SK-N-SH (cell line): ENCODE results near the gene UNC50. TPM values are rescaled to one million over a fixed set of nuclear protein-coding genes. Genes with fewer than 3 reads are reported as not detected.

Experiments
- CTCF ChIA-PET: fragments of 300-600, 350-600 bp; formaldehyde crosslinking; extraction: SDS; loops from one replicate; lab custom pipeline; 2021; lab: Yijun Ruan, JAX
- POLR2A ChIA-PET: fragments of 350-600 bp; sonication (Branson Sonifier 250); formaldehyde crosslinking; extraction: SDS; loops from one replicate; lab custom pipeline; 2020; ENCODE audit warnings: antibody characterized with exemption, inconsistent platforms; lab: Yijun Ruan, JAX
- DNase-seq: peaks from one replicate; pipeline ENCODE4 v3.0.0; 2012
- H2AFZ ChIP-seq: fragments of 200-600 bp; sonication (generic); 2 replicates; pipeline ENCODE4 v1.8.1; 2016; ENCODE audit warnings: antibody characterized with exemption, mild to moderate bottlenecking, low read depth
- H3F3A ChIP-seq: fragments of 200-600 bp; sonication (generic); replicated peaks from 2 replicates; pipeline ENCODE3; 2016; ENCODE audit warnings: antibody characterized with exemption, mild to moderate bottlenecking; ENCODE audit not compliant: insufficient read depth
- H3K27ac ChIP-seq, 2 experiments: fragments of 200-500 bp in 1 of 2; fragments of 200-600 bp in 1 of 2; sonication (Bioruptor generic) in 1 of 2; sonication (generic), shearing (Covaris generic) in 1 of 2; 2 replicates each; pipeline versions ENCODE4 v1.5.1 to v1.6.1; 2014 to 2016; ENCODE audit warnings: low read depth in 2 of 2, inconsistent platforms in 1 of 2, low read length in 1 of 2, mild to moderate bottlenecking in 1 of 2, mixed read lengths in 1 of 2
- H3K27me3 ChIP-seq: fragments of 200-600 bp; sonication (generic), shearing (Covaris generic); 2 replicates; pipeline ENCODE4 v1.6.1; 2016; ENCODE audit warnings: mixed run types; ENCODE audit not compliant: insufficient read depth
- H3K36me3 ChIP-seq, 2 experiments: fragments of 200-500 bp in 1 of 2; fragments of 200-600 bp in 1 of 2; sonication (Bioruptor generic) in 1 of 2; sonication (generic) in 1 of 2; replicated peaks in 1 of 2; 2 replicates each; pipeline versions ENCODE3 to v1.5.1; 2014 to 2016; ENCODE audit warnings: low read length in 1 of 2, mild to moderate bottlenecking in 1 of 2; ENCODE audit not compliant: insufficient read depth in 2 of 2, control insufficient read depth in 1 of 2
- H3K4me1 ChIP-seq, 2 experiments: fragments of 200-500 bp in 1 of 2; fragments of 200-600 bp in 1 of 2; sonication (Bioruptor generic) in 1 of 2; sonication (generic), shearing (Covaris generic) in 1 of 2; 2 replicates each; pipeline versions ENCODE4 v1.5.1 to v1.6.1; 2014 to 2016; ENCODE audit warnings: low read depth in 1 of 2, low read length in 1 of 2, mixed run types in 1 of 2; ENCODE audit not compliant: insufficient read depth in 2 of 2, control insufficient read depth in 1 of 2
- H3K4me2 ChIP-seq: fragments of 200-600 bp; sonication (generic), shearing (Covaris generic); 2 replicates; pipeline ENCODE4 v1.6.1; 2017; ENCODE audit warnings: mixed run types
- H3K4me3 ChIP-seq, 2 experiments: fragments of 200-500 bp in 1 of 2; fragments of 200-600 bp in 1 of 2; sonication (Bioruptor generic) in 1 of 2; sonication (generic), shearing (Covaris generic) in 1 of 2; 2 replicates each; pipeline versions ENCODE4 v1.5.1 to v1.8.1; 2014 to 2016; ENCODE audit warnings: low read depth in 2 of 2, inconsistent platforms in 1 of 2, low read length in 1 of 2, mild to moderate bottlenecking in 1 of 2, mixed read lengths in 1 of 2, moderate library complexity in 1 of 2
- H3K79me2 ChIP-seq: fragments of 200-600 bp; sonication (generic); 2 replicates; pipeline ENCODE4 v1.8.1; 2017; ENCODE audit warnings: mild to moderate bottlenecking; ENCODE audit not compliant: insufficient read depth
- H3K9ac ChIP-seq: fragments of 200-600 bp; sonication (generic); 2 replicates; pipeline ENCODE4 v1.6.1; 2017; ENCODE audit warnings: mixed run types
- H3K9me2 ChIP-seq: fragments of 200-600 bp; sonication (generic); 2 replicates; pipeline ENCODE4 v1.6.1; 2017; ENCODE audit warnings: mixed run types
- H3K9me3 ChIP-seq: fragments of 200-600 bp; sonication (generic); 2 replicates; pipeline ENCODE4 v1.6.1; 2017; ENCODE audit warnings: mixed run types, mild to moderate bottlenecking, moderate library complexity
- H4K20me1 ChIP-seq: fragments of 200-600 bp; sonication (generic); 2 replicates; pipeline ENCODE4 v1.6.1; 2017; ENCODE audit warnings: mild to moderate bottlenecking, mixed run types; ENCODE audit not compliant: insufficient read depth
- EZH2phosphoT487 ChIP-seq: fragments of 200-600 bp; sonication (generic); IDR thresholded peaks from 2 replicates; pipeline ENCODE4 v1.6.1; 2017; ENCODE audit warnings: low read depth, mixed run types, mild to moderate bottlenecking, antibody characterized with exemption, moderate library complexity, borderline replicate concordance
- FOXJ3 ChIP-seq: sonication (generic); formaldehyde crosslinking; IDR thresholded peaks from 2 replicates; pipeline ENCODE4 v1.5.1; 2020; ENCODE audit warnings: mild to moderate bottlenecking, missing genetic modification reagents
- MAX ChIP-seq: IDR thresholded peaks from 2 replicates; pipeline ENCODE4 v1.4.0; 2012; ENCODE audit warnings: low read depth
- MEF2A ChIP-seq: IDR thresholded peaks from 2 replicates; pipeline ENCODE4 v1.4.0; 2012; ENCODE audit warnings: low read depth, borderline replicate concordance
- NRF1 ChIP-seq: IDR thresholded peaks from 2 replicates; pipeline ENCODE4 v1.6.1; 2012; ENCODE audit warnings: low read depth, mild to moderate bottlenecking, low read length
- RFX5 ChIP-seq: IDR thresholded peaks from 2 replicates; pipeline ENCODE4 v1.6.1; 2012; ENCODE audit warnings: mild to moderate bottlenecking, improper control_type of control experiment, low read length
- RXRA ChIP-seq: IDR thresholded peaks from 2 replicates; pipeline ENCODE4 v1.4.0; 2012; ENCODE audit warnings: low read depth, mild to moderate bottlenecking, borderline replicate concordance
- SIN3A ChIP-seq: IDR thresholded peaks from 2 replicates; pipeline ENCODE4 v1.6.1; 2012; ENCODE audit warnings: low read depth, mild to moderate bottlenecking, low read length, moderate library complexity, borderline replicate concordance
- SMC3 ChIP-seq: IDR thresholded peaks from 2 replicates; pipeline ENCODE4 v1.6.1; 2012; ENCODE audit warnings: low read depth, low read length, improper control_type of control experiment
- TAF1 ChIP-seq: IDR thresholded peaks from 2 replicates; pipeline ENCODE4 v1.6.1; 2012; ENCODE audit warnings: low read depth, mild to moderate bottlenecking, low read length, moderate library complexity, borderline replicate concordance
- TCF12 ChIP-seq: IDR thresholded peaks from 2 replicates; pipeline ENCODE4 v1.4.0; 2012
- USF1 ChIP-seq: IDR thresholded peaks from 2 replicates; pipeline ENCODE4 v1.4.0; 2012; ENCODE audit warnings: low read depth, borderline replicate concordance
- YY1 ChIP-seq: IDR thresholded peaks from 2 replicates; pipeline ENCODE4 v1.4.0; 2012; ENCODE audit warnings: low read depth, mild to moderate bottlenecking
- WGBS: methylation state at CpG from one replicate; pipeline ENCODE4 v1.1.6; 2017; ENCODE audit warnings: low lambda C conversion rate; 5-methylcytosine and 5-hydroxymethylcytosine counted together
- polyA plus RNA-seq, 3 experiments: library from polyadenylated mRNA; depleted of rRNA; stranded (reverse); fragments of >200 nt; gene quantifications; 2 replicates each; pipeline ENCODE4 v1.2.3, GENCODE V29; 2012
- TF ChIP-seq, protein P1 (sequence below): IDR thresholded peaks from 2 replicates; pipeline ENCODE4 v1.6.1; 2012; ENCODE audit warnings: mild to moderate bottlenecking, low read depth, low read length, moderate library complexity
- TF ChIP-seq, protein P2 (sequence below): fragments of 150-350 bp; IDR thresholded peaks from 2 replicates; pipeline ENCODE4 v1.6.1; 2017; ENCODE audit warnings: antibody characterized with exemption, low read length, low read depth, borderline replicate concordance

Gene UNC50
- polyA plus RNA-seq, 1 of the 3 experiments (the other 2 are of a cell fraction) = 46.9 TPM

DNA sequence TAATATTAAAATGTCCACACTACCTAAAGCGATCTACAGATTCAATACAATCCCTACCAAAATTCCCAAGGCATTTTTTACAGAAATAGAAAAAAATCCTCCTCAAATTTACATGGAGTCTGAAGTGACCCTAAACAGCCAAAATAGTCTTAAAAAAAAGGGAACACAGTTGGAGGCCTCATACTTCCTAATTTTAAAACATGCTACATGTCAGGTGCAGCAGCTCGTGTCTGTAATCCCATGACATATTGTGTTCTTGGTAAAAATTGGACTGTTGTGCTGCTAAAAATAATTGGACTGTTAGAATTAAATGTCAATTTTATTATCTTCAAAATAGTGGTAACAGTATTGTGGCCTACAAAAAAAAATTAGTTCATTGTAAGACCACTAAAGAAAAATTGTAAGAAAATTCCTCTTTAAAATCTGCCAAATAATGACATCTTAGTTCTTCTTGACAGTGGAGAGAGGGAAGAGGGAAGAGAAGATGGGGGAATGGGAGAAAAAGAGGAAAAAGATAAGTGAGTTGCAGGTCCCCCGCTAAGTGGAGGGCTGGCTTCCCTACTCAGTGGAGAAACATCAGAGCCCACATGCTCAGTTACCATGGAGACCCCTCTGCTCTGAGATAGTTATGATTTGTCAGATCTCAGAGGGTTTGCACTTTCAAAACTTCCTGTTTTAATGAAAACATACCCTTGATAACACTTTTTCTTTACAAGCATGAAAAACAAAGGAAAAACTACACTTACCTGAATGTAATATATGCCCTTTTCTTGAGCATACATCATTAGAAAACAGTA is 46.5 kb downstream of the UNC50 start:
- H3K4me2 ChIP-seq = no peak overlapping the region
- no peaks in the 10 kb centered on the region for H3K36me3 ChIP-seq
- no peak overlapping the region for H3K27ac ChIP-seq
- no peak overlapping the region for H2AFZ ChIP-seq
- H3K9me3 ChIP-seq = no peaks in the 10 kb centered on the region
- H3K4me3 ChIP-seq = no peak overlapping the region
- H4K20me1 ChIP-seq = no peaks in the 10 kb centered on the region
- H3K4me1 ChIP-seq = no peaks in the 10 kb centered on the region; a peak in 1 of 4 replicates
- H3K9ac ChIP-seq = no peak overlapping the region
- no peaks in the 10 kb centered on the region for H3K79me2 ChIP-seq
- H3K27me3 ChIP-seq = no peaks in the 10 kb centered on the region
- POLR2A ChIA-PET = no interaction called here
- CTCF ChIA-PET = no interaction called here
- no peaks in the 10 kb centered on the region for H3K9me2 ChIP-seq
- WGBS = 78% methylated on average over 3 of the region's 3 CpGs
- no peaks in the 10 kb centered on the region for H3F3A ChIP-seq
- peak; percentile 12 for DNase-seq
- no peak for TF ChIP-seq USF1
- TF ChIP-seq SMC3 = no peak
- TF ChIP-seq MAX = no peak
- TF ChIP-seq TCF12 = no peak
- no peak for TF ChIP-seq MEF2A
- TF ChIP-seq SIN3A = no peak
- no peak for TF ChIP-seq RXRA
- no peak for TF ChIP-seq FOXJ3 (CRISPR knock-in tag)
- TF ChIP-seq, protein P1, sequence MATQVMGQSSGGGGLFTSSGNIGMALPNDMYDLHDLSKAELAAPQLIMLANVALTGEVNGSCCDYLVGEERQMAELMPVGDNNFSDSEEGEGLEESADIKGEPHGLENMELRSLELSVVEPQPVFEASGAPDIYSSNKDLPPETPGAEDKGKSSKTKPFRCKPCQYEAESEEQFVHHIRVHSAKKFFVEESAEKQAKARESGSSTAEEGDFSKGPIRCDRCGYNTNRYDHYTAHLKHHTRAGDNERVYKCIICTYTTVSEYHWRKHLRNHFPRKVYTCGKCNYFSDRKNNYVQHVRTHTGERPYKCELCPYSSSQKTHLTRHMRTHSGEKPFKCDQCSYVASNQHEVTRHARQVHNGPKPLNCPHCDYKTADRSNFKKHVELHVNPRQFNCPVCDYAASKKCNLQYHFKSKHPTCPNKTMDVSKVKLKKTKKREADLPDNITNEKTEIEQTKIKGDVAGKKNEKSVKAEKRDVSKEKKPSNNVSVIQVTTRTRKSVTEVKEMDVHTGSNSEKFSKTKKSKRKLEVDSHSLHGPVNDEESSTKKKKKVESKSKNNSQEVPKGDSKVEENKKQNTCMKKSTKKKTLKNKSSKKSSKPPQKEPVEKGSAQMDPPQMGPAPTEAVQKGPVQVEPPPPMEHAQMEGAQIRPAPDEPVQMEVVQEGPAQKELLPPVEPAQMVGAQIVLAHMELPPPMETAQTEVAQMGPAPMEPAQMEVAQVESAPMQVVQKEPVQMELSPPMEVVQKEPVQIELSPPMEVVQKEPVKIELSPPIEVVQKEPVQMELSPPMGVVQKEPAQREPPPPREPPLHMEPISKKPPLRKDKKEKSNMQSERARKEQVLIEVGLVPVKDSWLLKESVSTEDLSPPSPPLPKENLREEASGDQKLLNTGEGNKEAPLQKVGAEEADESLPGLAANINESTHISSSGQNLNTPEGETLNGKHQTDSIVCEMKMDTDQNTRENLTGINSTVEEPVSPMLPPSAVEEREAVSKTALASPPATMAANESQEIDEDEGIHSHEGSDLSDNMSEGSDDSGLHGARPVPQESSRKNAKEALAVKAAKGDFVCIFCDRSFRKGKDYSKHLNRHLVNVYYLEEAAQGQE = no peak
- no peak for TF ChIP-seq EZH2phosphoT487
- no peak for TF ChIP-seq RFX5
- no peak for TF ChIP-seq TAF1

GRCh38 chr2:98656800-98657199 is 48.4 kb downstream of the UNC50 start:
- no peak overlapping the region for H3K27ac ChIP-seq
- ChIA-PET POLR2A (no interaction called here), CTCF (interaction anchor here (1.2 to 2.6 kb wide), 3 partner anchors 25 to 409 kb away, joined by 3 to 6 read pairs (median 6); no protein-coding TSS in a partner anchor)
- H3F3A ChIP-seq = no peaks in the 10 kb centered on the region
- H3K4me1 ChIP-seq = no peaks in the 10 kb centered on the region; a peak in 1 of 4 replicates
- H3K79me2 ChIP-seq = no peaks in the 10 kb centered on the region
- no peak overlapping the region for H3K4me2 ChIP-seq
- DNase-seq = no peak
- H3K9me3 ChIP-seq = no peaks in the 10 kb centered on the region
- H3K36me3 ChIP-seq = no peaks in the 10 kb centered on the region
- H3K27me3 ChIP-seq = no peaks in the 10 kb centered on the region
- no peaks in the 10 kb centered on the region for H4K20me1 ChIP-seq
- no peak overlapping the region for H3K9ac ChIP-seq
- TF ChIP-seq NRF1 (no peak), YY1 (no peak)
- TF ChIP-seq, protein P2, sequence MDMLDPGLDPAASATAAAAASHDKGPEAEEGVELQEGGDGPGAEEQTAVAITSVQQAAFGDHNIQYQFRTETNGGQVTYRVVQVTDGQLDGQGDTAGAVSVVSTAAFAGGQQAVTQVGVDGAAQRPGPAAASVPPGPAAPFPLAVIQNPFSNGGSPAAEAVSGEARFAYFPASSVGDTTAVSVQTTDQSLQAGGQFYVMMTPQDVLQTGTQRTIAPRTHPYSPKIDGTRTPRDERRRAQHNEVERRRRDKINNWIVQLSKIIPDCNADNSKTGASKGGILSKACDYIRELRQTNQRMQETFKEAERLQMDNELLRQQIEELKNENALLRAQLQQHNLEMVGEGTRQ = no peak
- no peak overlapping the region for H3K4me3 ChIP-seq
- 47% methylated on average over 4 of the region's 4 CpGs for WGBS
- no peaks in the 10 kb centered on the region for H3K9me2 ChIP-seq
- H2AFZ ChIP-seq = no peak overlapping the region
